PC-9 (cell line): ENCODE data around the gene ZNF146.

Source experiments
- EZH2 ChIP-seq: fragments of 200-600 bp; sonication (generic); IDR thresholded peaks from 2 replicates; pipeline ENCODE4 v1.8.0; 2017; ENCODE audit warnings: antibody characterized with exemption, low read depth
- TF ChIP-seq, protein P1 (sequence below): fragments of 200-600 bp; sonication (generic); conservative IDR thresholded peaks from 2 replicates; pipeline ENCODE4 v1.6.1; 2017; ENCODE audit warnings: mixed run types, antibody characterized with exemption, mild to moderate bottlenecking, moderate library complexity

DNA sequence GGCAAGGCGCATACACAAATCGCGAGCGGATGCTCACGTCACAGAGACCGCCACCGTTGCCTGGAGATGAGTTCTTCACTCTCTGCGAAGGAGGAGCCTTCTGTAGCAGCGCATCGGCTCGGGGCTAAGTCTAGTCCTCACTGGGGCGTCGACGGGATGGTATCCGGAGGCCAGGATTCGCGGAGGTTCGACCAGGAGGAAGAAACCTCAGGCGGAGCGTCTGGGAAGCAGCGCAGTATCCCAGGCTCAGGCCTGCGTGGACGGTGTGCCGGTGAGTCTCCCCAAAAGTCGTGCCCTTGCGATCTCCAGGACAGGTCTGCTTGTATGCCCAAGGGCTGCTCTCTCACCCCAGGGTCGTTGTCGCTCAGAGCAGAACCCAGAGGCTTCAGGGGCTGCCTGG is 40.4 kb downstream of the ZNF146 start:
- TF ChIP-seq, protein P1, sequence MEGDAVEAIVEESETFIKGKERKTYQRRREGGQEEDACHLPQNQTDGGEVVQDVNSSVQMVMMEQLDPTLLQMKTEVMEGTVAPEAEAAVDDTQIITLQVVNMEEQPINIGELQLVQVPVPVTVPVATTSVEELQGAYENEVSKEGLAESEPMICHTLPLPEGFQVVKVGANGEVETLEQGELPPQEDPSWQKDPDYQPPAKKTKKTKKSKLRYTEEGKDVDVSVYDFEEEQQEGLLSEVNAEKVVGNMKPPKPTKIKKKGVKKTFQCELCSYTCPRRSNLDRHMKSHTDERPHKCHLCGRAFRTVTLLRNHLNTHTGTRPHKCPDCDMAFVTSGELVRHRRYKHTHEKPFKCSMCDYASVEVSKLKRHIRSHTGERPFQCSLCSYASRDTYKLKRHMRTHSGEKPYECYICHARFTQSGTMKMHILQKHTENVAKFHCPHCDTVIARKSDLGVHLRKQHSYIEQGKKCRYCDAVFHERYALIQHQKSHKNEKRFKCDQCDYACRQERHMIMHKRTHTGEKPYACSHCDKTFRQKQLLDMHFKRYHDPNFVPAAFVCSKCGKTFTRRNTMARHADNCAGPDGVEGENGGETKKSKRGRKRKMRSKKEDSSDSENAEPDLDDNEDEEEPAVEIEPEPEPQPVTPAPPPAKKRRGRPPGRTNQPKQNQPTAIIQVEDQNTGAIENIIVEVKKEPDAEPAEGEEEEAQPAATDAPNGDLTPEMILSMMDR = no peak
- no peak for TF ChIP-seq EZH2
